ENCODE results near the gene TRMT2A.

TRMT2A gene

DNA sequence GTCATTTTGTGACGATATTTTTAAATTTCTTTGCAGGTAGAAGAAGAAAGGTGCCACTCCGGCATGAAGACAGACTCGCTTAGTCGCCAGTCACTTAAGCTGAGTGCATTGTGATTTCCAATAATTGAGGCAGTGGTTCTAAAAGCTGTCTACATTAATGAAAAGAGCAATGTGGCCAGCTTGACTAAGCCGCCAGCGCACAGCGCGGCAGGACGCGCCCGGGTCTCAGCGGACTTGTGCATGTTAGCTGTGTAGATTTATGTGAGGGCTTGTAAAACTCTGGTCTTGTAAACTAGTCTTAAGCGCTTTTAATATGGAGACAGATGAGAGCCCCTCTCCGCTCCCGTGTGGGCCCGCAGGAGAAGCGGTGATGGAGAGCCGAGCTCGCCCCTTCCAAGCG, 31.4 kb downstream of the TRMT2A start:
- peaks cover 95% of the 10 kb centered on the region for H3K36me3 ChIP-seq (ENCODE audit: insufficient read depth, low read length)
- H3K79me2 ChIP-seq (ENCODE audit: insufficient read depth, low read length) = peaks cover 99% of the 10 kb centered on the region
- ATAC-seq (ENCODE audit: insufficient read depth, low read depth) = no peak
- no peak overlapping the region for H3K9ac ChIP-seq (ENCODE audit: low read depth, low read length)
- H2AFZ ChIP-seq (ENCODE audit: low read depth, low read length) = no peak overlapping the region
- no peaks in the 10 kb centered on the region for H3K27me3 ChIP-seq (ENCODE audit: insufficient read depth, low read length, poor library complexity)
- H3K4me1 ChIP-seq (ENCODE audit: insufficient read depth, low read length) = peaks cover 45% of the 10 kb centered on the region
- no peak for DNase-seq
- H3K9me3 ChIP-seq (ENCODE audit: insufficient read depth, low read length, severe bottlenecking) = no peaks in the 10 kb centered on the region
- no peak overlapping the region for H3K27ac ChIP-seq (ENCODE audit: low read length)
- H3K4me3 ChIP-seq (ENCODE audit: low read depth in 1 of 2, low read length in 2 of 2) = no peak overlapping the region
- TF ChIP-seq CTCF (IDR thresholded peaks at IDR 0.05; ENCODE audit: borderline replicate concordance, extremely low read depth, low read length, poor library complexity, severe bottlenecking) = no peak
- no peak for TF ChIP-seq EZH2 (IDR thresholded peaks at IDR 0.05; ENCODE audit: borderline replicate concordance, low read depth, low read length, severe bottlenecking)
- H3K4me2 ChIP-seq (ENCODE audit: insufficient read depth, low read length) = no peak overlapping the region
- peaks cover 93% of the 10 kb centered on the region for H4K20me1 ChIP-seq (ENCODE audit: insufficient read depth, low read length)

DNA sequence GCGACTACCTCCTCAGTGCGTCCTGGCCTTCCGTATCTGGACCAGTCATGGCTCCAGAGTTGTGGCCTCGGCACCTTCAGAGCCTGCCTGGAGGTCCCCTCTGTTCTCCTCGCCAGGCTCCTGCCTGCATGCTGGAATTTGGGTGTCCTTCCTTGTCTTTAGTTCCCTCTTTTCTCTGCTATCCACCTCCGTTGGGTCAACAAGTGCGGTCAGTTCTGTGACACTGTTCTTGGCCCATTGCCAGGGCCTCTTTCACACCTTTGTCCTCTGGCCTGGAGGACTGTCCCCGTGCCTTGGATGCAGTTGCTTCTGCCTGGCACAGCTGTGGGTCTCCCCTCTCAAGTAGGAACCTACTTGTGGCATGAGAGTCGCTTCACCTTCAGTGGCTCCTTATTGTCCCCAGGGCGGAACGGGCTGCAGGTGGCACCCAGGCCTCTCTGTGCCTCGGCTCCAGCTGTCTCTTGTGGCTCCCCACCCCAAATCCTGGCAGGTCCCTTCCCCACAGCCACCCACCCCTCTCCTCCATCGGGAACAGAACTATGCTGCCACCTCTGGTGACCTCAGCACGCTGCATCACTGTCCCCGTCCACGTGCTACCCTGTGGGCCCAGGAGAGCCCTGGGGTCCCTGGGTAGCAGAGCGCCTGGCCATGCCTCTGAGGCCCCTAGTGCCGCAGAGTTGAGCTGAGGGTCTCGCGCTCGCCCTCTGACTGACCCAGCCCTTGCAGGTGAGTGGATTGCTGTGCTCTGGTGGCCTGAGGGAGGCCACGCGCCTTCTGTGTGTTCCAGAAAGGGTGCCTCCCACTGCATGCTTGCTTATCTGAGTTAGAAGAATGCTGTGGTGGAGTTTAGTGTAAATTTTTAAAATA, 32.2 kb downstream of the TRMT2A start:
- no peak overlapping the region; a peak in 1 of 4 replicates for H3K4me3 ChIP-seq (ENCODE audit: low read depth in 1 of 2, low read length in 2 of 2)
- TF ChIP-seq EZH2 (IDR thresholded peaks at IDR 0.05; ENCODE audit: borderline replicate concordance, low read depth, low read length, severe bottlenecking) = no peak
- TF ChIP-seq CTCF (IDR thresholded peaks at IDR 0.05; ENCODE audit: borderline replicate concordance, extremely low read depth, low read length, poor library complexity, severe bottlenecking) = peak; percentile 59
- H3K36me3 ChIP-seq (ENCODE audit: insufficient read depth, low read length) = peaks cover 87% of the 10 kb centered on the region

DNA sequence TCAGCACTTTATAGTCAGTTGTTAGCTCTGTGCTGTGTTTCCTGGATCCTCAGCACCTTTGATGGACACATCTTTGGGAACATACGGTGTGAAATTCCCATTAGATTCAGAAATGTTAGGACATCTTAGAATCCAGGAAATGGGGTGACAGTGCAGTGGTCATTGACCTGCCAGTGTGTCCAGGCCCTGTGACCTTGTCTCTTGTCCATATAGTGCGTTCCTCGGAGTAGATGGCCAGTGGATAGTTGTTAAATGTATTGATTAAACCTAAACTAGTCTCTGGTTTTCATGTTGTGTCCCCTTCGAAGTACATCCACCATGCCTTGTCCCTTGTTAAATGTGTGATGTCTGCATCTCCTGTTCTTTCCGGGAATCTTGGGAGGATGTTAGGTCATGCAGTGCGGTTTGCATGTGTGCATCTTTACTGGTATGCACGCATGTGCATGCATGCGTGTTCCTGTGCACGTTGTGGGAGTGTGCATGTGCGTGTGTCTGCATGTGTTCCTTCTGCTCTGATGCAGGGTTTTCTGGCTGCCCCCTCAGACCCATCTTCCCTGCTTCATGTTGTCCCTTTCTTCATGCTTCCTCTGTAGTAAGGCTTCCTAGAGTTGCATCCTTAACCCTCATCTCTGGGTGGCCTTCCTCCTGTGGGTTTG, 33.0 kb downstream of the TRMT2A start:
- Histone ChIP-seq H3K9ac (ENCODE audit: low read depth, low read length) (peak overlapping the region; percentile 35), H3K27me3 (ENCODE audit: insufficient read depth, low read length, poor library complexity) (no peaks in the 10 kb centered on the region), H3K79me2 (ENCODE audit: insufficient read depth, low read length) (peaks cover 96% of the 10 kb centered on the region), H3K4me2 (ENCODE audit: insufficient read depth, low read length) (peak overlapping the region; percentile 97), H3K4me3 (ENCODE audit: low read depth in 1 of 2, low read length in 2 of 2) (peak overlapping the region in 1 of 2 experiments; percentile 36; a peak in 2 of 4 replicates), H4K20me1 (ENCODE audit: insufficient read depth, low read length) (peaks cover 78% of the 10 kb centered on the region), H3K4me1 (ENCODE audit: insufficient read depth, low read length) (peaks cover 52% of the 10 kb centered on the region), H3K36me3 (ENCODE audit: insufficient read depth, low read length) (peaks cover 79% of the 10 kb centered on the region), H2AFZ (ENCODE audit: low read depth, low read length) (no peak overlapping the region), H3K27ac (ENCODE audit: low read length) (no peak overlapping the region), H3K9me3 (ENCODE audit: insufficient read depth, low read length, severe bottlenecking) (no peaks in the 10 kb centered on the region)
- ATAC-seq (ENCODE audit: insufficient read depth, low read depth) (no peak), DNase-seq (no peak)
- TF ChIP-seq CTCF (IDR thresholded peaks at IDR 0.05; ENCODE audit: borderline replicate concordance, extremely low read depth, low read length, poor library complexity, severe bottlenecking) (no peak), EZH2 (IDR thresholded peaks at IDR 0.05; ENCODE audit: borderline replicate concordance, low read depth, low read length, severe bottlenecking) (no peak)

More for the DNA sequence above, 32.2 kb downstream of the TRMT2A start:
- no peak overlapping the region for H3K27ac ChIP-seq (ENCODE audit: low read length)
- H3K4me2 ChIP-seq (ENCODE audit: insufficient read depth, low read length) = peak overlapping the region; percentile 97; the same call in 1 of the 2 replicates
- H3K79me2 ChIP-seq (ENCODE audit: insufficient read depth, low read length) = peaks cover 99% of the 10 kb centered on the region
- ATAC-seq (ENCODE audit: insufficient read depth, low read depth) (peak; percentile 45; the same call in 2 of the 3 replicates), DNase-seq (peak; percentile 45)
- H2AFZ ChIP-seq (ENCODE audit: low read depth, low read length) = no peak overlapping the region
- peaks cover 86% of the 10 kb centered on the region for H4K20me1 ChIP-seq (ENCODE audit: insufficient read depth, low read length)
- no peaks in the 10 kb centered on the region for H3K9me3 ChIP-seq (ENCODE audit: insufficient read depth, low read length, severe bottlenecking)
- peaks cover 45% of the 10 kb centered on the region for H3K4me1 ChIP-seq (ENCODE audit: insufficient read depth, low read length)
- no peaks in the 10 kb centered on the region for H3K27me3 ChIP-seq (ENCODE audit: insufficient read depth, low read length, poor library complexity)
- H3K9ac ChIP-seq (ENCODE audit: low read depth, low read length) = no peak overlapping the region
